ENCODE data around the gene ABTB2. TPM values are rescaled to one million over a fixed set of nuclear protein-coding genes. Genes with fewer than 3 reads are reported as not detected.

The ABTB2 gene
- total and polyA plus RNA-seq, 2 donors (not counting 1 experiment from before 2014, with no cell fraction given) = 1.0 to 5.8 TPM

DNA sequence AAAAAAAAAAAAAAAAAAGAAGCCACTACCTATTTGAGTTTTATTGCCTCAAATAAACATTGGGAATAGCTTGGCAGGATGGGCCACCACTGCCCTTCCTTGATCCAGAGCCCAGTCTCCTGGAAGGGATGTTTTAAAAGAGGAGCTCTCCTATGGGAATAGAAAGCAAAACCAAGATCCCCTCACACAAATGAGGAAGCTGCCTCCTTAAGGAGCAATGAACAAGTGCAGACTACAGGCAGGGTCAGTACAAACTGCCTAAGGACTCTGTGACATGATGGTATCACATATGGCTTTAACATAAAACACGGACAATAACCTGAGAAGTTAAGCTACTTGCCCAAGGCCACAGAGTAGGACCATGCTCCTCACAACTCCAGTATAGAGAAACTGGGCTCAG is 131.6 kb downstream of the ABTB2 start:
- peaks cover 6% of the 10 kb centered on the region for H3K4me1 ChIP-seq (ENCODE audit: control insufficient read depth, extremely low read depth, insufficient read depth, low read length)
- no peak overlapping the region for H3K4me3 ChIP-seq (replicated peaks in 1 of 4; ENCODE audit: control extremely low read depth in 1 of 4, insufficient read depth in 1 of 4, low read depth in 3 of 4, low read length in 4 of 4)
- DNase-seq (ENCODE audit: low read depth in 2 of 2) = no peak
- no peak overlapping the region for H3K9ac ChIP-seq (ENCODE audit: insufficient read depth, low read length)
- TF ChIP-seq EZH2 (IDR thresholded peaks at IDR 0.05; ENCODE audit: low read length, missing control alignments) (no peak), CTCF (conservative IDR thresholded peaks at IDR 0.05 in 1 of 2, IDR thresholded peaks at IDR 0.05 in 1 of 2; ENCODE audit: low read depth in 1 of 2, low read length in 2 of 2) (no peak)
- H4K20me1 ChIP-seq (ENCODE audit: control insufficient read depth, extremely low read depth, insufficient read depth, low read length) = no peaks in the 10 kb centered on the region
- H3K36me3 ChIP-seq (ENCODE audit: control insufficient read depth, insufficient read depth, low read length) = no peaks in the 10 kb centered on the region
- H2AFZ ChIP-seq (ENCODE audit: low read length) = no peak overlapping the region
- H3K27me3 ChIP-seq (ENCODE audit: control insufficient read depth, insufficient read depth, low read length) = no peaks in the 10 kb centered on the region
- no peak overlapping the region for H3K27ac ChIP-seq (ENCODE audit: insufficient read depth, low read length)
- H3K79me2 ChIP-seq (ENCODE audit: control insufficient read depth, insufficient read depth, low read length) = no peaks in the 10 kb centered on the region
- no peak overlapping the region for H3K4me2 ChIP-seq (ENCODE audit: extremely low read depth, insufficient read depth, low read length)
- H3K9me3 ChIP-seq (ENCODE audit: control insufficient read depth, insufficient read depth, low read depth, low read length) = no peaks in the 10 kb centered on the region

- no peak overlapping the region for H3K4me2 ChIP-seq (ENCODE audit: extremely low read depth, insufficient read depth, low read length)
- no peak for DNase-seq (ENCODE audit: low read depth in 2 of 2)
- no peak overlapping the region for H3K4me3 ChIP-seq (replicated peaks in 1 of 4; ENCODE audit: control extremely low read depth in 1 of 4, insufficient read depth in 1 of 4, low read depth in 3 of 4, low read length in 4 of 4)
- no peak overlapping the region for H3K9ac ChIP-seq (ENCODE audit: insufficient read depth, low read length)
- H3K4me1 ChIP-seq (ENCODE audit: control insufficient read depth, extremely low read depth, insufficient read depth, low read length) = peaks cover 6% of the 10 kb centered on the region
- no peak overlapping the region for H2AFZ ChIP-seq (ENCODE audit: low read length)
- H3K36me3 ChIP-seq (ENCODE audit: control insufficient read depth, insufficient read depth, low read length) = no peaks in the 10 kb centered on the region
- no peaks in the 10 kb centered on the region for H4K20me1 ChIP-seq (ENCODE audit: control insufficient read depth, extremely low read depth, insufficient read depth, low read length)
- no peaks in the 10 kb centered on the region for H3K79me2 ChIP-seq (ENCODE audit: control insufficient read depth, insufficient read depth, low read length)
- H3K9me3 ChIP-seq (ENCODE audit: control insufficient read depth, insufficient read depth, low read depth, low read length) = no peaks in the 10 kb centered on the region
- no peak overlapping the region for H3K27ac ChIP-seq (ENCODE audit: insufficient read depth, low read length)
- no peak for TF ChIP-seq EZH2 (IDR thresholded peaks at IDR 0.05; ENCODE audit: low read length, missing control alignments)
- TF ChIP-seq CTCF (conservative IDR thresholded peaks at IDR 0.05 in 1 of 2, IDR thresholded peaks at IDR 0.05 in 1 of 2; ENCODE audit: low read depth in 1 of 2, low read length in 2 of 2) = no peak
- no peaks in the 10 kb centered on the region for H3K27me3 ChIP-seq (ENCODE audit: control insufficient read depth, insufficient read depth, low read length)
These were observed 132.7 kb downstream of the ABTB2 start for GRCh38 chr11:34225091-34225490.

GRCh38 chr11:34224434-34224966 is 133.3 kb downstream of the ABTB2 start:
- Histone ChIP-seq H3K4me3 (replicated peaks in 1 of 4; ENCODE audit: control extremely low read depth in 1 of 4, insufficient read depth in 1 of 4, low read depth in 3 of 4, low read length in 4 of 4) (no peak overlapping the region), H3K9ac (ENCODE audit: insufficient read depth, low read length) (no peak overlapping the region), H3K36me3 (ENCODE audit: control insufficient read depth, insufficient read depth, low read length) (no peaks in the 10 kb centered on the region), H3K27ac (ENCODE audit: insufficient read depth, low read length) (no peak overlapping the region), H3K27me3 (ENCODE audit: control insufficient read depth, insufficient read depth, low read length) (no peaks in the 10 kb centered on the region), H3K79me2 (ENCODE audit: control insufficient read depth, insufficient read depth, low read length) (no peaks in the 10 kb centered on the region), H2AFZ (ENCODE audit: low read length) (no peak overlapping the region), H3K4me1 (ENCODE audit: control insufficient read depth, extremely low read depth, insufficient read depth, low read length) (peaks cover 6% of the 10 kb centered on the region), H4K20me1 (ENCODE audit: control insufficient read depth, extremely low read depth, insufficient read depth, low read length) (no peaks in the 10 kb centered on the region), H3K9me3 (ENCODE audit: control insufficient read depth, insufficient read depth, low read depth, low read length) (no peaks in the 10 kb centered on the region), H3K4me2 (ENCODE audit: extremely low read depth, insufficient read depth, low read length) (no peak overlapping the region)
- TF ChIP-seq EZH2 (IDR thresholded peaks at IDR 0.05; ENCODE audit: low read length, missing control alignments) (no peak), CTCF (conservative IDR thresholded peaks at IDR 0.05 in 1 of 2, IDR thresholded peaks at IDR 0.05 in 1 of 2; ENCODE audit: low read depth in 1 of 2, low read length in 2 of 2) (no peak)
- no peak for DNase-seq (ENCODE audit: low read depth in 2 of 2)
